ENCODE measurements around the gene TTN. TPM values are rescaled to one million over a fixed set of nuclear protein-coding genes. Genes with fewer than 3 reads are reported as not detected.

The TTN gene
- total RNA-seq, 4 donors from 2014 or later = 0.19 to 3.1 (median 1.7) TPM

- TF ChIP-seq, protein P1, sequence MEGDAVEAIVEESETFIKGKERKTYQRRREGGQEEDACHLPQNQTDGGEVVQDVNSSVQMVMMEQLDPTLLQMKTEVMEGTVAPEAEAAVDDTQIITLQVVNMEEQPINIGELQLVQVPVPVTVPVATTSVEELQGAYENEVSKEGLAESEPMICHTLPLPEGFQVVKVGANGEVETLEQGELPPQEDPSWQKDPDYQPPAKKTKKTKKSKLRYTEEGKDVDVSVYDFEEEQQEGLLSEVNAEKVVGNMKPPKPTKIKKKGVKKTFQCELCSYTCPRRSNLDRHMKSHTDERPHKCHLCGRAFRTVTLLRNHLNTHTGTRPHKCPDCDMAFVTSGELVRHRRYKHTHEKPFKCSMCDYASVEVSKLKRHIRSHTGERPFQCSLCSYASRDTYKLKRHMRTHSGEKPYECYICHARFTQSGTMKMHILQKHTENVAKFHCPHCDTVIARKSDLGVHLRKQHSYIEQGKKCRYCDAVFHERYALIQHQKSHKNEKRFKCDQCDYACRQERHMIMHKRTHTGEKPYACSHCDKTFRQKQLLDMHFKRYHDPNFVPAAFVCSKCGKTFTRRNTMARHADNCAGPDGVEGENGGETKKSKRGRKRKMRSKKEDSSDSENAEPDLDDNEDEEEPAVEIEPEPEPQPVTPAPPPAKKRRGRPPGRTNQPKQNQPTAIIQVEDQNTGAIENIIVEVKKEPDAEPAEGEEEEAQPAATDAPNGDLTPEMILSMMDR (IDR thresholded peaks at IDR 0.05) = no peak
- no peak for TF ChIP-seq POLR2A (IDR thresholded peaks at IDR 0.05)
- Histone ChIP-seq H3K27me3 (no peaks in the 10 kb centered on the region), H3K4me1 (peaks cover 12 to 51% (median 36%) of the 10 kb centered on the region in 3 donors), H3K27ac (no peak overlapping the region), H3K36me3 (peaks cover 0 to 23% (median 0%) of the 10 kb centered on the region in 3 donors), H3K4me3 (no peak overlapping the region), H3K9me3 (no peaks in the 10 kb centered on the region)
- intact Hi-C loops (cut with DNase I) = no loop called here
- no peak for DNase-seq
- WGBS, 2 donors = 49 to 51% methylated on average over 6 of the region's 6 CpGs
Measured at GRCh38 chr2:178484245-178485041, 322.8 kb downstream of the TTN start.

- Histone ChIP-seq H3K9me3 (no peaks in the 10 kb centered on the region), H3K4me1 (peaks cover 12 to 64% (median 41%) of the 10 kb centered on the region in 3 donors), H3K36me3 (peaks cover 0 to 16% (median 0%) of the 10 kb centered on the region in 3 donors), H3K4me3 (no peak overlapping the region), H3K27me3 (no peaks in the 10 kb centered on the region), H3K27ac (no peak overlapping the region)
- TF ChIP-seq, protein P1 (IDR thresholded peaks at IDR 0.05) = no peak
- no peak for TF ChIP-seq POLR2A (IDR thresholded peaks at IDR 0.05)
- intact Hi-C loops (cut with DNase I) = no loop called here
- no peak for DNase-seq
- WGBS, 2 donors = 82 to 83% methylated on average over 4 of the region's 4 CpGs
Measured at GRCh38 chr2:178482437-178482836, 324.8 kb downstream of the TTN start.

- H3K9me3 ChIP-seq = no peaks in the 10 kb centered on the region
- H3K4me1 ChIP-seq = peaks cover 12 to 70% (median 43%) of the 10 kb centered on the region in 3 donors
- peak within 1 kb of the TSS; percentile 79 to 83 (median 82) for H3K4me3 ChIP-seq
- H3K27me3 ChIP-seq = no peaks in the 10 kb centered on the region
- DNase-seq = peak; percentile 55
- TF ChIP-seq POLR2A (IDR thresholded peaks at IDR 0.05) = peak in 3 of 4 donors; percentile 76 to 88 (median 86)
- TF ChIP-seq, protein P1 (IDR thresholded peaks at IDR 0.05) = peak in 1 of 6 experiments; percentile 10
- 0% methylated on average over 6 to 12 of the region's 92 CpGs for WGBS, 2 donors
- intact Hi-C loops (cut with DNase I) = no loop called here
- no peaks in the 10 kb centered on the region for H3K36me3 ChIP-seq
- peak within 1 kb of the TSS; percentile 88 to 97 (median 94) for H3K27ac ChIP-seq
Measured at GRCh38 chr2:178480227-178481181, 326.7 kb downstream of the TTN start, which contains the start of gene PLEKHA3. PLEKHA3 (plus strand) TSS chr2:178480457; CDS start chr2:178480870, 413 bp downstream.

- intact Hi-C loops (cut with DNase I) = no loop called here
- Histone ChIP-seq H3K27me3 (no peaks in the 10 kb centered on the region), H3K36me3 (no peaks in the 10 kb centered on the region), H3K4me3 (peak overlapping the region; percentile 66 to 83 (median 82)), H3K9me3 (no peaks in the 10 kb centered on the region), H3K27ac (peak overlapping the region; percentile 88 to 97 (median 94)), H3K4me1 (peaks cover 12 to 64% (median 43%) of the 10 kb centered on the region in 3 donors)
- TF ChIP-seq, protein P1 (IDR thresholded peaks at IDR 0.05) = no peak
- TF ChIP-seq POLR2A (IDR thresholded peaks at IDR 0.05) = no peak
- no peak for DNase-seq
- 15 to 27% methylated on average over 14 to 19 of the region's 19 CpGs for WGBS, 2 donors
Measured at GRCh38 chr2:178479758-178480226, 327.4 kb downstream of the TTN start.

Data from esophagus squamous epithelium (tissue), 5 donors.